DOHH2 (cell line): ENCODE measurements around the gene CRTAC1.

Source experiments
- EZH2phosphoT487 ChIP-seq: fragments of 200-600 bp; sonication (generic); IDR thresholded peaks from 2 replicates; pipeline ENCODE4 v1.6.1; 2017; ENCODE audit warnings: borderline replicate concordance, mild to moderate bottlenecking, antibody characterized with exemption, low read length, moderate library complexity, mixed read lengths
- TF ChIP-seq, protein P1 (sequence below): fragments of 200-600 bp; sonication (generic); IDR thresholded peaks from one replicate; pipeline ENCODE4 v1.5.1; 2014; ENCODE audit warnings: antibody characterized with exemption, mild to moderate bottlenecking, low read depth, low read length; ENCODE audit not compliant: poor library complexity, severe bottlenecking

DNA sequence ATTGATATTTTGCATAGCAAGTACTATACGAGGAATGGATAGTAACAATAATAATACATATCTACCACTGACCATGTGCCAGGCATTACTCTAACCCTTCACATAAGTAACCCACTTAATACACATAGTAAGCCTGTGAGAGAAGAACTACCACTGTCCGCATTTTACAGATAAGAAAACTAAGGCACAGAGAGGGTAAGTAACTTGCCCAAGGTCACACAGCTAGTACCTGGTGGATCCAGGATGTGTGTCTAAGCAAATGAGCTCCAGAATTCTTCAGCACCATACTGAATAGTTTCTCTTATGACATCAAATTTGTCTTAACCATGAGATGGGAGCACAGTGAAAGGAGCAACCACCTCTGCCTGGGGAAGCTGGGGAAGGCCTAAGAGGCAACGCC, 10.2 kb downstream of the CRTAC1 start:
- TF ChIP-seq, protein P1, sequence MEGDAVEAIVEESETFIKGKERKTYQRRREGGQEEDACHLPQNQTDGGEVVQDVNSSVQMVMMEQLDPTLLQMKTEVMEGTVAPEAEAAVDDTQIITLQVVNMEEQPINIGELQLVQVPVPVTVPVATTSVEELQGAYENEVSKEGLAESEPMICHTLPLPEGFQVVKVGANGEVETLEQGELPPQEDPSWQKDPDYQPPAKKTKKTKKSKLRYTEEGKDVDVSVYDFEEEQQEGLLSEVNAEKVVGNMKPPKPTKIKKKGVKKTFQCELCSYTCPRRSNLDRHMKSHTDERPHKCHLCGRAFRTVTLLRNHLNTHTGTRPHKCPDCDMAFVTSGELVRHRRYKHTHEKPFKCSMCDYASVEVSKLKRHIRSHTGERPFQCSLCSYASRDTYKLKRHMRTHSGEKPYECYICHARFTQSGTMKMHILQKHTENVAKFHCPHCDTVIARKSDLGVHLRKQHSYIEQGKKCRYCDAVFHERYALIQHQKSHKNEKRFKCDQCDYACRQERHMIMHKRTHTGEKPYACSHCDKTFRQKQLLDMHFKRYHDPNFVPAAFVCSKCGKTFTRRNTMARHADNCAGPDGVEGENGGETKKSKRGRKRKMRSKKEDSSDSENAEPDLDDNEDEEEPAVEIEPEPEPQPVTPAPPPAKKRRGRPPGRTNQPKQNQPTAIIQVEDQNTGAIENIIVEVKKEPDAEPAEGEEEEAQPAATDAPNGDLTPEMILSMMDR, result no peak
- TF ChIP-seq EZH2phosphoT487, result no peak
